OCI-LY7 (cell line): ENCODE measurements around the gene EPS15.

Source experiments
- CTCF ChIP-seq: fragments of 200-600 bp; sonication (generic); conservative IDR thresholded peaks from 2 replicates; pipeline ENCODE4 v1.5.1; 2014; ENCODE audit warnings: mild to moderate bottlenecking, antibody characterized with exemption, low read length, moderate library complexity, mixed read lengths
- EZH2phosphoT487 ChIP-seq: fragments of 200-600 bp; sonication (generic); IDR thresholded peaks from 2 replicates; pipeline ENCODE4 v1.6.1; 2018; ENCODE audit warnings: low read depth, borderline replicate concordance, mild to moderate bottlenecking, mixed run types, antibody characterized with exemption, low read length, moderate library complexity, mixed read lengths

- TF ChIP-seq CTCF (no peak), EZH2phosphoT487 (no peak)
Observed at GRCh38 chr1:51380936-51381335, 138.1 kb downstream of the EPS15 start.
